DND-41 (cell line): ENCODE measurements around the gene PSMA6.

Experiments used
- ATAC-seq: fragments of 200-7000 bp; cut with Tn5 transposase; 3 replicates; pipeline ENCODE4 v1.9.1; 2021; ENCODE audit warnings: low read depth; ENCODE audit not compliant: insufficient read depth
- DNase-seq: peaks from one replicate; pipeline ENCODE4 v3.0.0-alpha.2; 2020
- H2AFZ ChIP-seq: 2 replicates; pipeline ENCODE4 v1.6.0; 2012; ENCODE audit warnings: low read depth, low read length
- H3K27ac ChIP-seq: 2 replicates; pipeline ENCODE4 v1.5.1; 2012; ENCODE audit warnings: low read length, inconsistent platforms
- H3K27me3 ChIP-seq: fragments of 200-600 bp; sonication (generic); 2 replicates; pipeline ENCODE4 v1.6.0; 2012; ENCODE audit warnings: low read length, mild to moderate bottlenecking, inconsistent platforms; ENCODE audit not compliant: insufficient read depth, poor library complexity
- H3K36me3 ChIP-seq: 2 replicates; pipeline ENCODE4 v1.5.1; 2012; ENCODE audit warnings: low read length, inconsistent platforms; ENCODE audit not compliant: insufficient read depth
- H3K4me1 ChIP-seq: 2 replicates; pipeline ENCODE4 v1.5.1; 2012; ENCODE audit warnings: mild to moderate bottlenecking, low read length; ENCODE audit not compliant: insufficient read depth
- H3K4me2 ChIP-seq: 2 replicates; pipeline ENCODE4 v1.6.0; 2012; ENCODE audit warnings: mild to moderate bottlenecking, moderate library complexity, low read length, inconsistent platforms; ENCODE audit not compliant: insufficient read depth
- H3K4me3 ChIP-seq, 2 experiments: fragments of 200-600 bp in 1 of 2; shearing (Covaris generic) in 1 of 2; 2 replicates each; pipeline ENCODE4 v1.5.1; 2012 to 2016; ENCODE audit warnings: inconsistent platforms in 2 of 2, low read length in 2 of 2, mild to moderate bottlenecking in 2 of 2, low read depth in 1 of 2, moderate library complexity in 1 of 2
- H3K79me2 ChIP-seq: 2 replicates; pipeline ENCODE4 v1.6.0; 2012; ENCODE audit warnings: low read length, inconsistent platforms; ENCODE audit not compliant: insufficient read depth
- H3K9ac ChIP-seq: 2 replicates; pipeline ENCODE4 v1.6.0; 2012; ENCODE audit warnings: low read depth, mild to moderate bottlenecking, inconsistent platforms, low read length, moderate library complexity
- H3K9me3 ChIP-seq: 2 replicates; pipeline ENCODE4 v1.5.1; 2012; ENCODE audit warnings: low read length, moderate library complexity, mild to moderate bottlenecking, inconsistent platforms; ENCODE audit not compliant: insufficient read depth, severe bottlenecking
- H4K20me1 ChIP-seq: 2 replicates; pipeline ENCODE4 v1.6.0; 2012; ENCODE audit warnings: low read length; ENCODE audit not compliant: insufficient read depth
- EZH2 ChIP-seq: IDR thresholded peaks from 3 replicates; pipeline ENCODE4 v1.6.1; 2012; ENCODE audit warnings: borderline replicate concordance, low read depth, mild to moderate bottlenecking, moderate library complexity, low read length, inconsistent platforms; ENCODE audit not compliant: severe bottlenecking
- TF ChIP-seq, protein P1 (sequence below): IDR thresholded peaks from 2 replicates; pipeline ENCODE4 v1.5.1; 2012; ENCODE audit warnings: borderline replicate concordance, low read length, moderate library complexity, mild to moderate bottlenecking; ENCODE audit not compliant: poor library complexity, severe bottlenecking; ENCODE audit errors: extremely low read depth

PSMA6 gene

GRCh38 chr14:35284506-35284905, 7.7 kb upstream of the PSMA6 start:
- Histone ChIP-seq H2AFZ (peak overlapping the region; percentile 3; the same call in 1 of the 2 replicates), H3K4me2 (peak overlapping the region; percentile 52), H3K27me3 (no peaks in the 10 kb centered on the region), H3K36me3 (no peaks in the 10 kb centered on the region; the same call in 1 of the 2 replicates), H3K9me3 (no peaks in the 10 kb centered on the region), H3K9ac (peak overlapping the region; percentile 89), H3K4me1 (peaks cover 82% of the 10 kb centered on the region), H3K4me3 (peak overlapping the region in 1 of 2 experiments; percentile 43; a peak in 2 of 4 replicates), H3K79me2 (peaks cover 39% of the 10 kb centered on the region), H4K20me1 (no peaks in the 10 kb centered on the region), H3K27ac (peak overlapping the region; percentile 97)
- TF ChIP-seq, protein P1, sequence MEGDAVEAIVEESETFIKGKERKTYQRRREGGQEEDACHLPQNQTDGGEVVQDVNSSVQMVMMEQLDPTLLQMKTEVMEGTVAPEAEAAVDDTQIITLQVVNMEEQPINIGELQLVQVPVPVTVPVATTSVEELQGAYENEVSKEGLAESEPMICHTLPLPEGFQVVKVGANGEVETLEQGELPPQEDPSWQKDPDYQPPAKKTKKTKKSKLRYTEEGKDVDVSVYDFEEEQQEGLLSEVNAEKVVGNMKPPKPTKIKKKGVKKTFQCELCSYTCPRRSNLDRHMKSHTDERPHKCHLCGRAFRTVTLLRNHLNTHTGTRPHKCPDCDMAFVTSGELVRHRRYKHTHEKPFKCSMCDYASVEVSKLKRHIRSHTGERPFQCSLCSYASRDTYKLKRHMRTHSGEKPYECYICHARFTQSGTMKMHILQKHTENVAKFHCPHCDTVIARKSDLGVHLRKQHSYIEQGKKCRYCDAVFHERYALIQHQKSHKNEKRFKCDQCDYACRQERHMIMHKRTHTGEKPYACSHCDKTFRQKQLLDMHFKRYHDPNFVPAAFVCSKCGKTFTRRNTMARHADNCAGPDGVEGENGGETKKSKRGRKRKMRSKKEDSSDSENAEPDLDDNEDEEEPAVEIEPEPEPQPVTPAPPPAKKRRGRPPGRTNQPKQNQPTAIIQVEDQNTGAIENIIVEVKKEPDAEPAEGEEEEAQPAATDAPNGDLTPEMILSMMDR: no peak
- no peak for TF ChIP-seq EZH2
- ATAC-seq: no peak
- DNase-seq: no peak

GRCh38 chr14:35285168-35286002, 6.8 kb upstream of the PSMA6 start:
- TF ChIP-seq, protein P1: no peak
- TF ChIP-seq EZH2: no peak
- Histone ChIP-seq H2AFZ (no peak overlapping the region; the same call in 1 of the 2 replicates), H3K36me3 (no peaks in the 10 kb centered on the region; the same call in 1 of the 2 replicates), H3K9me3 (no peaks in the 10 kb centered on the region), H3K4me1 (peaks cover 91% of the 10 kb centered on the region), H4K20me1 (no peaks in the 10 kb centered on the region), H3K79me2 (peaks cover 48% of the 10 kb centered on the region), H3K27me3 (no peaks in the 10 kb centered on the region), H3K4me3 (peak overlapping the region in 1 of 2 experiments; percentile 43; a peak in 2 of 4 replicates), H3K27ac (peak overlapping the region; percentile 97), H3K9ac (peak overlapping the region; percentile 89), H3K4me2 (peak overlapping the region; percentile 52)
- ATAC-seq: peak; percentile 63
- DNase-seq: peak; percentile 74

DNA sequence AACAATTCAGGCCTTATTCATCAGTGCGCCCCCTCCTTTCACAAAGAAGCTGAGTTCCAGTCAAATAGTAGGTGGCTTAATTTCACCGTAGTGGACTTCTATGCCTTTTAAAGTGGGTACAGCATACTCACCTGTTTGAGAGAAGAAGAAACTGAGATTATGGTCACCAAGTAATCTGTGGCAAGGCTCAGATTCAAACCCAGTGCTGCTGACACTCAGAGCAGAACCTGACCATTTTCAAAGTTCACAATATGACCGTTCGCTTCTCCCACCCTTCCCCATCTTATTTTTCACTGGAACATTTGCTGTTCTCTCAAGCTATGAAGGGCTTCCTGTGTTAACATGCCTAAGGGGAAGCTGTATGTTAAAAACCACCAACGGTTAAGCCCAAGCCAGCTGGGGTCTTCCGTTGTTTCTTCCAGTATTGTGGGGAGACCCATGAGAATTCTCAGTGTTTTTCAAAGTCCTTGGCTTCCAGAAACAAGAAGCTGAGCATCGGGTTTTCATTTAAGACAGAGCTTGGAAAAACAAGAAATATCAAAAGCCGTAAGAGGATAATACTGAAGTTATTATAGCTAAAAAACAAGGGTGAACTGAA, 6.1 kb upstream of the PSMA6 start:
- Histone ChIP-seq H3K9me3 (no peaks in the 10 kb centered on the region), H3K27ac (peak overlapping the region; percentile 97), H3K4me3 (peak overlapping the region in 1 of 2 experiments; percentile 43; a peak in 2 of 4 replicates), H3K4me2 (peak overlapping the region; percentile 52), H3K4me1 (peaks cover 92% of the 10 kb centered on the region), H3K36me3 (no peaks in the 10 kb centered on the region; the same call in 1 of the 2 replicates), H4K20me1 (no peaks in the 10 kb centered on the region), H2AFZ (no peak overlapping the region), H3K79me2 (peaks cover 55% of the 10 kb centered on the region), H3K27me3 (no peaks in the 10 kb centered on the region), H3K9ac (peak overlapping the region; percentile 89)
- no peak for TF ChIP-seq EZH2
- TF ChIP-seq, protein P1: no peak
- ATAC-seq (peak; percentile 68), DNase-seq (peak; percentile 85)
